ENCODE data around the gene RPS23.

The RPS23 gene

GRCh38 chr5:82277987-82278710, at the start of gene RPS23:
RPS23 (minus strand) TSS chr5:82278354; CDS start chr5:82278323, 31 bp downstream.
- FAIRE-seq = peak; percentile 78

GRCh38 chr5:82327941-82328340, 49.8 kb upstream of the RPS23 start:
- no peak for FAIRE-seq

- FAIRE-seq = no peak
Measured at GRCh38 chr5:82325996-82326395, 47.8 kb upstream of the RPS23 start.

- FAIRE-seq = no peak
Measured at GRCh38 chr5:82325155-82325554, 47.0 kb upstream of the RPS23 start.

- no peak for FAIRE-seq
Measured at GRCh38 chr5:82320966-82321365, 42.8 kb upstream of the RPS23 start.

- FAIRE-seq = no peak
Measured at GRCh38 chr5:82319651-82320376, 41.7 kb upstream of the RPS23 start.

- no peak for FAIRE-seq
Measured at GRCh38 chr5:82319192-82319591, 41.0 kb upstream of the RPS23 start.

GRCh38 chr5:82314964-82315758, 37.0 kb upstream of the RPS23 start:
- FAIRE-seq = no peak

GRCh38 chr5:82313016-82313415, 34.9 kb upstream of the RPS23 start:
- no peak for FAIRE-seq

- peak; percentile 48 for FAIRE-seq
Measured at GRCh38 chr5:82312373-82312856, 34.3 kb upstream of the RPS23 start.

- no peak for FAIRE-seq
Measured at GRCh38 chr5:82309091-82309531, 31.0 kb upstream of the RPS23 start.

- FAIRE-seq = no peak
Measured at GRCh38 chr5:82308416-82308815, 30.3 kb upstream of the RPS23 start.

- no peak for FAIRE-seq
Measured at GRCh38 chr5:82307451-82307850, 29.3 kb upstream of the RPS23 start.

GRCh38 chr5:82306151-82306550, 28.0 kb upstream of the RPS23 start:
- no peak for FAIRE-seq

- no peak for FAIRE-seq
Measured at GRCh38 chr5:82301190-82301589, 23.0 kb upstream of the RPS23 start.

- FAIRE-seq = no peak
Measured at GRCh38 chr5:82298668-82299067, 20.5 kb upstream of the RPS23 start.

- no peak for FAIRE-seq
Measured at GRCh38 chr5:82297711-82298110, 19.6 kb upstream of the RPS23 start.

- FAIRE-seq = no peak
Measured at GRCh38 chr5:82296929-82297328, 18.8 kb upstream of the RPS23 start.

GRCh38 chr5:82295959-82296531, 17.9 kb upstream of the RPS23 start:
- no peak for FAIRE-seq

GRCh38 chr5:82295144-82295543, 17.0 kb upstream of the RPS23 start:
- no peak for FAIRE-seq

- FAIRE-seq = no peak
Measured at GRCh38 chr5:82291420-82291819, 13.3 kb upstream of the RPS23 start.

- FAIRE-seq = no peak
Measured at GRCh38 chr5:82290908-82291307, 12.8 kb upstream of the RPS23 start.

GRCh38 chr5:82290005-82290404, 11.9 kb upstream of the RPS23 start:
- no peak for FAIRE-seq
